Measurements from ENCODE around the gene PLCH1. TPM values are rescaled to one million over a fixed set of nuclear protein-coding genes. Genes with fewer than 3 reads are reported as not detected.

Gene PLCH1
- total RNA-seq, 1 donor from 2014 or later: 14.0 TPM

DNA sequence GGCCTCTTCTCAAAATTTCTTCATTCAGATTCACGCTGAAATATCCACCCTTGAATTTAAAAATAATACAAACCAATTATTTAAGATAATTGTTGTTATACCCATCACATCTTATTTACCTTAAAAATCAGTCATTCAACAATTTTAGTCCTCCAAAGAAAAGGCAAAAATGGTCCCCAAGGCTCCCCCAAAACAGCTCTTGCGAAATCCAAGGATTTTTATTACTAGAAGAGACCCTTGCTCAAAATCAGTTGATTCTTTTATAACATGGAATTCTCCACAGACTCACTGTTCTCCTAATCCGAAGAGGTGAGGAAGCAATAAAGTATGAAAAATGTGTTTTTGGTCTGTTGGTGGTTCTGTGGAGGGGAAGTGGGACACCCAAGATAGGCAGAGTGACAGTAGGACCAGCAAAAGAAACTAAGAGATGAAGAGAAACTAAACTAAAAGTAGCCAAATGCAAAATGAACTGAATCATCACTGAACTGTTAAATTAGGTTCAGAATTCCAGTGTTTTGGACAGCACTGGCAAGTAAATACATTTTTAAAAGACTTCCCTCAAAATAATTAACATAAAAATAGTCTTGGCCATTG lies 19.1 kb upstream of the PLCH1 start:
- no peaks in the 10 kb centered on the region for H3K27me3 ChIP-seq (ENCODE audit: low read depth)
- no peaks in the 10 kb centered on the region for H3K4me1 ChIP-seq
- TF ChIP-seq, protein P1, sequence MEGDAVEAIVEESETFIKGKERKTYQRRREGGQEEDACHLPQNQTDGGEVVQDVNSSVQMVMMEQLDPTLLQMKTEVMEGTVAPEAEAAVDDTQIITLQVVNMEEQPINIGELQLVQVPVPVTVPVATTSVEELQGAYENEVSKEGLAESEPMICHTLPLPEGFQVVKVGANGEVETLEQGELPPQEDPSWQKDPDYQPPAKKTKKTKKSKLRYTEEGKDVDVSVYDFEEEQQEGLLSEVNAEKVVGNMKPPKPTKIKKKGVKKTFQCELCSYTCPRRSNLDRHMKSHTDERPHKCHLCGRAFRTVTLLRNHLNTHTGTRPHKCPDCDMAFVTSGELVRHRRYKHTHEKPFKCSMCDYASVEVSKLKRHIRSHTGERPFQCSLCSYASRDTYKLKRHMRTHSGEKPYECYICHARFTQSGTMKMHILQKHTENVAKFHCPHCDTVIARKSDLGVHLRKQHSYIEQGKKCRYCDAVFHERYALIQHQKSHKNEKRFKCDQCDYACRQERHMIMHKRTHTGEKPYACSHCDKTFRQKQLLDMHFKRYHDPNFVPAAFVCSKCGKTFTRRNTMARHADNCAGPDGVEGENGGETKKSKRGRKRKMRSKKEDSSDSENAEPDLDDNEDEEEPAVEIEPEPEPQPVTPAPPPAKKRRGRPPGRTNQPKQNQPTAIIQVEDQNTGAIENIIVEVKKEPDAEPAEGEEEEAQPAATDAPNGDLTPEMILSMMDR (IDR thresholded peaks at IDR 0.05): no peak
- ATAC-seq (no peak), DNase-seq (no peak)
- no peak overlapping the region for H3K27ac ChIP-seq
- H3K4me3 ChIP-seq: no peak overlapping the region
- H3K36me3 ChIP-seq: no peaks in the 10 kb centered on the region
- intact Hi-C loops (cut with DNase I): no loop called here
- no peaks in the 10 kb centered on the region for H3K9me3 ChIP-seq

DNA sequence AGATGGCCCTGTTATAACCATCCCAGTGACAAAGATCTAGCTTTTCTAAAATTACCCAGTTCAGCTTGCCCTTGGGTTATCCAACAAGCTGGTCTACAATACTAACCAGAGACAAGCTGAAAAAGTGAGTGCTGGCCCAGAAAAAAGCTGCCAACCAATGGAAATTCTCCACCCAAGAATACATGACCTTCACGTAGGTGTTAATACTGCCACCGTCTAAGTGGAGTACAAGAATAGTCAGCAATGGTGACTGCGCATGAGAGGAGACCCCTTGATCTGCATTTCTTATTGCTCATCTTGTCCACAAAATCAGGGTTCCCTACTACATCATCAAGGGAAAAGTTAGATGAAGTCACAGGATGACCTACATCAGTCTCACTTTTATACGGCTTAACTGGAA lies 15.8 kb upstream of the PLCH1 start:
- intact Hi-C loops (cut with DNase I): no loop called here
- DNase-seq (no peak), ATAC-seq (no peak)
- no peaks in the 10 kb centered on the region for H3K4me1 ChIP-seq
- H3K9me3 ChIP-seq: no peaks in the 10 kb centered on the region
- H3K27me3 ChIP-seq (ENCODE audit: low read depth): no peaks in the 10 kb centered on the region
- H3K4me3 ChIP-seq: no peak overlapping the region
- no peak overlapping the region for H3K27ac ChIP-seq
- TF ChIP-seq, protein P1 (IDR thresholded peaks at IDR 0.05): no peak
- H3K36me3 ChIP-seq: no peaks in the 10 kb centered on the region

DNA sequence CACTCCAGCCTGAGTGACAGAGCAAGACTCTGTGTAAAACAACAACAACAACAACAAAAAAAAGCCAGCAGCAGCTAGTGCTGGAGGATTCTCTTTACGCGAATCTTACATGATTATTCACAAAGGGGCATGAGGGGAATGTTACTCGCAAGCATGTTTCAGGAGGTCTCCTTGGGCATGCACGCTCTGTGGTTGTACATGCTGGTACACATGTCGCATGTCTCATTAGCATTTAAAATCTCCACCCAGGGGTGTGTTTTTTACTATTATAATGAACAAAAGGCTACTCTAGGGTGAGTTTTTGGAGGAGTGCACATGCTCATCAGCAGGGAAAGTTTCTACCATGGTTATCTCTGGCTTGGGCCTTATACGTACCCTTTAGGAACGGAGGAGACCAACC lies 12.7 kb upstream of the PLCH1 start:
- no peak for ATAC-seq
- H3K4me3 ChIP-seq: no peak overlapping the region

DNA sequence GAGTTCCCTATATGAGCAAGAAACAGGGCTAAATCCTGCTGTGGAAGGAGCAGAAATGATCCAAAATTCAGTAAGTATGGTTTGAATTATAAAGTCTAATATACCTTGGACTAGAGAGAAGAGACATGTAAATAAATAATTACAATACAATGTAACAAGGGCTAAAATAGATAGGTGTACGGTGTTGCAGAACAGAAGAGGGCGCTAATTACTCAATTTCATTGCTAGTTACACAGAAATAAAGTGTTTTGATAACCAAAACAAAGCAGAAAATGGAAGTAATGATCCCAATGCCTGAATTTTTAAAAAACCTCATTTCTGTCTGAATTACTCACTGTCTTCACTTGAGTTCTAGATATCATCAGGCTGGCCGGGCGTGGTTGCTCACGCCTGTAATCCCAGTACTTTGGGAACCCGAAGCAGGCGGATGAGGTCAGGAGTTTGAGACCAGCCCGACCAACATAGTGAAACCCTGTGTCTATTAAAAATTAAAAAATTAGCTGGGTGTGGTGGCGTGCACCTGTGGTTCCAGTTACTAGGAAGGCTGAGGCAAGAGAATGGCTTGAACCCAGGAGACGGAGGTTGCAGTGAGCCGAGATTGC lies 8.3 kb upstream of the PLCH1 start:
- no peak overlapping the region for H3K27ac ChIP-seq
- intact Hi-C loops (cut with DNase I): no loop called here
- DNase-seq (no peak), ATAC-seq (peak in 1 of 2 donors; percentile 55)
- TF ChIP-seq, protein P1 (IDR thresholded peaks at IDR 0.05): peak; percentile 32
- H3K4me1 ChIP-seq: no peaks in the 10 kb centered on the region
- H3K4me3 ChIP-seq: no peak overlapping the region
- H3K9me3 ChIP-seq: no peaks in the 10 kb centered on the region
- no peaks in the 10 kb centered on the region for H3K27me3 ChIP-seq (ENCODE audit: low read depth)
- H3K36me3 ChIP-seq: no peaks in the 10 kb centered on the region

More for the DNA sequence above, 12.7 kb upstream of the PLCH1 start:
- H3K27ac ChIP-seq: no peak overlapping the region
- DNase-seq: no peak
- H3K36me3 ChIP-seq: no peaks in the 10 kb centered on the region
- no peaks in the 10 kb centered on the region for H3K4me1 ChIP-seq
- no peaks in the 10 kb centered on the region for H3K27me3 ChIP-seq (ENCODE audit: low read depth)
- TF ChIP-seq, protein P1 (IDR thresholded peaks at IDR 0.05): no peak
- intact Hi-C loops (cut with DNase I): no loop called here
- no peaks in the 10 kb centered on the region for H3K9me3 ChIP-seq

DNA sequence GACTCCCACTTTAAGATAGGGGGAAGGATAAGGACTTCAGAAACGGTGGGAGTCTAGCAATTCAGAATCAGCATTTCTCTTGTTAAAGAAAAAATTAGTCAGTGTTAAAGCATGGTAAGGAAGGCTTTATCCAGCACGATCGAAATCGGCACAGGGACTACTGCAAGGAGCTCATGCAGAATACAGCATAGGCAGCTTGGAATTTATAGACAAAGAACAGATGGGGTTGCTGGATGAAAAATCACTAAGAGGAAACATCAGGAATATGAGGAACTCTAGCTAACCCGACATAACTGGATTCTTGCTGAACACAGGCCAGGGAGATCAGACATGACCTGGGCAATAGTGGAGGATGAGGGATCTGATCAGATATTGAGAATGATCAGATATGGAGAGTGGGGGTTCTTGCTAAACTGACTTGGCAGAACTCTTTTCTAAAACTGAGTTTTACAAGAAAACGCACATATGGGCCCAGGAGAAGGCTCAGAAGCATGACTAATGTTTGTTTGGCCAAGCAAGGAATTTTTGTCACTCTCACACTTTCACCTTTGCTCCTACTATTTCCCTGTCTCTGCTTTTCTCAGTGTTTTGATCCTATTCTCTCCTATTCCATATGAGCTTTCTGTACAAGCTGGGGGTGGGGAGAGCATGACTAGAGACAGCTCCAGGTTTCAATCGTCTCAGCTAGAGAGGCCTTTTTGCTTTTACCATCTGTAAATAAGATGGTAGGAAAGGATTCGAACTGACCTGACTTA lies 3.9 kb upstream of the PLCH1 start:
- Histone ChIP-seq H3K36me3 (no peaks in the 10 kb centered on the region), H3K9me3 (no peaks in the 10 kb centered on the region), H3K4me3 (no peak overlapping the region), H3K27ac (no peak overlapping the region), H3K4me1 (peaks cover 18% of the 10 kb centered on the region), H3K27me3 (ENCODE audit: low read depth) (peaks cover 28% of the 10 kb centered on the region)
- TF ChIP-seq, protein P1 (IDR thresholded peaks at IDR 0.05): no peak
- intact Hi-C loops (cut with DNase I): no loop called here
- ATAC-seq: no peak
- DNase-seq: no peak

Measured in lower lobe of right lung (tissue), 2 donors.